GM23338 (cell line): Measurements from ENCODE around the gene HNRNPF. TPM values are rescaled to one million over a fixed set of nuclear protein-coding genes. Genes with fewer than 3 reads are reported as not detected.
A peak's percentile ranks its signal among the peaks of the same experiment; 100 is the strongest.

Source experiments
- ATAC-seq: fragments of 200-7000 bp; cut with Tn5 transposase; 3 replicates; pipeline ENCODE4 v1.9.1; 2020
- DNase-seq: peaks from one replicate; pipeline ENCODE4 v3.0.0-alpha.2; 2015; ENCODE audit warnings: low spot score
- H2AFZ ChIP-seq: fragments of 200-600 bp; sonication (generic); 2 replicates; pipeline ENCODE4 v1.8.0; 2016; ENCODE audit warnings: antibody characterized with exemption, mild to moderate bottlenecking, moderate library complexity
- H3F3A ChIP-seq: fragments of 200-600 bp; sonication (generic); replicated peaks from 2 replicates; pipeline ENCODE4 v1.8.0; 2017; ENCODE audit warnings: antibody characterized with exemption, mixed run types, low read depth
- H3K27ac ChIP-seq: fragments of 200-600 bp; sonication (generic); 2 replicates; pipeline ENCODE4 v1.6.1; 2016; ENCODE audit warnings: low read depth
- H3K27me3 ChIP-seq: fragments of 200-600 bp; sonication (generic); 2 replicates; pipeline ENCODE4 v1.8.0; 2016; ENCODE audit warnings: mild to moderate bottlenecking, mixed run types, moderate library complexity; ENCODE audit not compliant: insufficient read depth
- H3K36me3 ChIP-seq: fragments of 200-600 bp; sonication (generic); 2 replicates; pipeline ENCODE4 v1.8.0; 2016; ENCODE audit warnings: mild to moderate bottlenecking; ENCODE audit not compliant: insufficient read depth
- H3K4me1 ChIP-seq: fragments of 200-600 bp; sonication (generic); 2 replicates; pipeline ENCODE4 v1.8.0; 2016; ENCODE audit warnings: mild to moderate bottlenecking, moderate library complexity; ENCODE audit not compliant: insufficient read depth
- H3K4me2 ChIP-seq: fragments of 200-600 bp; sonication (generic); 2 replicates; pipeline ENCODE4 v1.7.1; 2017; ENCODE audit warnings: mixed run types
- H3K4me3 ChIP-seq: fragments of 200-600 bp; sonication (generic); 2 replicates; pipeline ENCODE4 v1.6.1; 2016; ENCODE audit warnings: mixed run types
- H3K79me2 ChIP-seq: fragments of 200-600 bp; sonication (generic); replicated peaks from 2 replicates; pipeline ENCODE4 v1.8.0; 2017; ENCODE audit warnings: mild to moderate bottlenecking; ENCODE audit not compliant: insufficient read depth
- H3K9me2 ChIP-seq: fragments of 200-600 bp; sonication (generic); 2 replicates; pipeline ENCODE4 v1.8.0; 2017; ENCODE audit not compliant: insufficient read depth
- H4K20me1 ChIP-seq: fragments of 200-600 bp; sonication (generic); replicated peaks from 2 replicates; pipeline ENCODE4 v1.8.0; 2017; ENCODE audit warnings: mild to moderate bottlenecking; ENCODE audit not compliant: insufficient read depth
- H3K27ac Mint-ChIP-seq: 2 replicates; pipeline ENCODE4 v1.8.0; 2020; ENCODE audit warnings: inconsistent platforms, mild to moderate bottlenecking, moderate library complexity, mixed read lengths
- H3K27me3 Mint-ChIP-seq: 3 replicates; pipeline ENCODE4 v1.8.0; 2022; ENCODE audit warnings: low read depth, mild to moderate bottlenecking, moderate library complexity, mixed read lengths, inconsistent platforms; ENCODE audit not compliant: insufficient read depth, poor library complexity
- H3K36me3 Mint-ChIP-seq: 3 replicates; pipeline ENCODE4 v1.8.0; 2021; ENCODE audit warnings: low read depth, mild to moderate bottlenecking, inconsistent platforms, moderate library complexity, mixed read lengths
- H3K4me1 Mint-ChIP-seq: 3 replicates; pipeline ENCODE4 v1.8.0; 2020; ENCODE audit warnings: mild to moderate bottlenecking, inconsistent platforms, mixed read lengths
- H3K4me3 Mint-ChIP-seq: 3 replicates; pipeline ENCODE4 v1.8.0; 2021; ENCODE audit warnings: moderate library complexity, mild to moderate bottlenecking, inconsistent platforms, mixed read lengths
- H3K9me3 Mint-ChIP-seq: 3 replicates; pipeline ENCODE4 v1.8.0; 2020; ENCODE audit warnings: moderate library complexity, mild to moderate bottlenecking, inconsistent platforms, mixed read lengths
- CREB1 ChIP-seq: fragments of 250-450 bp; sonication (Bioruptor Pico); IDR thresholded peaks from 2 replicates; pipeline ENCODE4 v1.5.0; 2020; ENCODE audit warnings: low read depth, mild to moderate bottlenecking, moderate library complexity
- EZH2 ChIP-seq: fragments of 200-600 bp; sonication (generic); IDR thresholded peaks from one replicate; pipeline ENCODE4 v1.8.0; 2017; ENCODE audit warnings: antibody characterized with exemption, mild to moderate bottlenecking, low read depth; ENCODE audit not compliant: unreplicated experiment
- EZH2phosphoT487 ChIP-seq: fragments of 200-600 bp; sonication (generic); IDR thresholded peaks from one replicate; pipeline ENCODE4 v1.8.1; 2018; ENCODE audit warnings: antibody characterized with exemption; ENCODE audit not compliant: unreplicated experiment
- JUNB ChIP-seq: IDR thresholded peaks from one replicate; pipeline ENCODE4 v1.6.1; 2016; ENCODE audit warnings: antibody characterized with exemption; ENCODE audit not compliant: unreplicated experiment
- NANOG ChIP-seq: IDR thresholded peaks from 2 replicates; pipeline ENCODE4 v1.6.1; 2016; ENCODE audit warnings: antibody characterized with exemption, borderline replicate concordance
- POLR2AphosphoS5 ChIP-seq: IDR thresholded peaks from 2 replicates; pipeline ENCODE4 v1.6.1; 2016; ENCODE audit warnings: antibody characterized with exemption, low read depth
- REST ChIP-seq: IDR thresholded peaks from one replicate; pipeline ENCODE4 v1.6.1; 2018; ENCODE audit warnings: antibody characterized with exemption; ENCODE audit not compliant: unreplicated experiment
- STAT1 ChIP-seq: IDR thresholded peaks from one replicate; pipeline ENCODE4 v1.6.1; 2016; ENCODE audit warnings: antibody characterized with exemption; ENCODE audit not compliant: unreplicated experiment
- ZNF114 ChIP-seq: fragments of 250-450 bp; sonication (Bioruptor Pico); IDR thresholded peaks from 2 replicates; pipeline ENCODE4 v1.5.0; 2020; ENCODE audit warnings: mild to moderate bottlenecking, moderate library complexity
- ZNF331 ChIP-seq: fragments of 250-450 bp; sonication (Bioruptor Pico); IDR thresholded peaks from 2 replicates; pipeline ENCODE4 v1.5.0; 2020; ENCODE audit warnings: low read depth, mild to moderate bottlenecking, moderate library complexity
- polyA plus RNA-seq: library from polyadenylated mRNA; unstranded; fragments of >200 nt; fragmentation: Nextera tagmentation; extraction: Ambion mirVana; gene quantifications from 2 replicates; pipeline ENCODE4 v1.2.1, GENCODE V29; 2016
- total RNA-seq: library from RNA; depleted of rRNA; stranded (reverse); fragments of >200 nt; shearing (Covaris generic); gene quantifications from 2 replicates; pipeline ENCODE4 v1.2.3, GENCODE V29; 2014
- TF ChIP-seq, protein P1 (sequence below), 2 experiments: fragments of 200-600 bp in 1 of 2; sonication (generic) in 1 of 2; conservative IDR thresholded peaks; 2 replicates each; pipeline versions ENCODE4 v1.5.1 to v1.6.1; 2016 to 2017; ENCODE audit warnings: antibody characterized with exemption in 2 of 2, low read depth in 2 of 2, mild to moderate bottlenecking in 2 of 2, moderate library complexity in 1 of 2
- TF ChIP-seq, protein P2 (sequence below): IDR thresholded peaks from 2 replicates; pipeline ENCODE4 v1.6.1; 2016; ENCODE audit warnings: antibody characterized with exemption

Gene HNRNPF
- total and polyA plus RNA-seq, 2 experiments from 2014 or later: 210 to 378 TPM

- Mint-ChIP-seq H3K27ac (no peak overlapping the region; the same call in 1 of the 2 replicates), H3K4me3 (peak overlapping the region; percentile 95), H3K36me3 (peaks cover 7% of the 10 kb centered on the region; the same call in 2 of the 3 replicates), H3K4me1 (peaks cover 2% of the 10 kb centered on the region; the same call in 1 of the 3 replicates), H3K27me3 (peaks cover 11% of the 10 kb centered on the region), H3K9me3 (no peaks in the 10 kb centered on the region; the same call in 1 of the 3 replicates)
- no peaks in the 10 kb centered on the region for H3K79me2 ChIP-seq
- ATAC-seq (peak; percentile 90), DNase-seq (no peak)
- H3K9me2 ChIP-seq: no peaks in the 10 kb centered on the region
- H3K4me2 ChIP-seq: peak overlapping the region; percentile 99
- peak overlapping the region; percentile 97 for H2AFZ ChIP-seq
- TF ChIP-seq, protein P1, sequence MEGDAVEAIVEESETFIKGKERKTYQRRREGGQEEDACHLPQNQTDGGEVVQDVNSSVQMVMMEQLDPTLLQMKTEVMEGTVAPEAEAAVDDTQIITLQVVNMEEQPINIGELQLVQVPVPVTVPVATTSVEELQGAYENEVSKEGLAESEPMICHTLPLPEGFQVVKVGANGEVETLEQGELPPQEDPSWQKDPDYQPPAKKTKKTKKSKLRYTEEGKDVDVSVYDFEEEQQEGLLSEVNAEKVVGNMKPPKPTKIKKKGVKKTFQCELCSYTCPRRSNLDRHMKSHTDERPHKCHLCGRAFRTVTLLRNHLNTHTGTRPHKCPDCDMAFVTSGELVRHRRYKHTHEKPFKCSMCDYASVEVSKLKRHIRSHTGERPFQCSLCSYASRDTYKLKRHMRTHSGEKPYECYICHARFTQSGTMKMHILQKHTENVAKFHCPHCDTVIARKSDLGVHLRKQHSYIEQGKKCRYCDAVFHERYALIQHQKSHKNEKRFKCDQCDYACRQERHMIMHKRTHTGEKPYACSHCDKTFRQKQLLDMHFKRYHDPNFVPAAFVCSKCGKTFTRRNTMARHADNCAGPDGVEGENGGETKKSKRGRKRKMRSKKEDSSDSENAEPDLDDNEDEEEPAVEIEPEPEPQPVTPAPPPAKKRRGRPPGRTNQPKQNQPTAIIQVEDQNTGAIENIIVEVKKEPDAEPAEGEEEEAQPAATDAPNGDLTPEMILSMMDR (conservative IDR thresholded peaks at IDR 0.05; ENCODE audit: low read depth in 2 of 2): no peak
- TF ChIP-seq ZNF114: no peak
- no peak for TF ChIP-seq STAT1
- TF ChIP-seq NANOG: no peak
- peaks cover 3% of the 10 kb centered on the region; the same call in 1 of the 2 replicates for H3K27me3 ChIP-seq
- 0 out of 2 replicates have a peak, but pooled peaks cover 4% of the 10 kb centered on the region for H3F3A ChIP-seq
- H3K4me3 ChIP-seq: peak overlapping the region; percentile 92
- no peaks in the 10 kb centered on the region for H3K36me3 ChIP-seq
- peak overlapping the region; percentile 95 for H3K27ac ChIP-seq
- no peaks in the 10 kb centered on the region for H4K20me1 ChIP-seq
- H3K4me1 ChIP-seq: peaks cover 3% of the 10 kb centered on the region; the same call in 1 of the 2 replicates
Measured at GRCh38 chr10:43437141-43437870, 28.3 kb upstream of the HNRNPF start.

DNA sequence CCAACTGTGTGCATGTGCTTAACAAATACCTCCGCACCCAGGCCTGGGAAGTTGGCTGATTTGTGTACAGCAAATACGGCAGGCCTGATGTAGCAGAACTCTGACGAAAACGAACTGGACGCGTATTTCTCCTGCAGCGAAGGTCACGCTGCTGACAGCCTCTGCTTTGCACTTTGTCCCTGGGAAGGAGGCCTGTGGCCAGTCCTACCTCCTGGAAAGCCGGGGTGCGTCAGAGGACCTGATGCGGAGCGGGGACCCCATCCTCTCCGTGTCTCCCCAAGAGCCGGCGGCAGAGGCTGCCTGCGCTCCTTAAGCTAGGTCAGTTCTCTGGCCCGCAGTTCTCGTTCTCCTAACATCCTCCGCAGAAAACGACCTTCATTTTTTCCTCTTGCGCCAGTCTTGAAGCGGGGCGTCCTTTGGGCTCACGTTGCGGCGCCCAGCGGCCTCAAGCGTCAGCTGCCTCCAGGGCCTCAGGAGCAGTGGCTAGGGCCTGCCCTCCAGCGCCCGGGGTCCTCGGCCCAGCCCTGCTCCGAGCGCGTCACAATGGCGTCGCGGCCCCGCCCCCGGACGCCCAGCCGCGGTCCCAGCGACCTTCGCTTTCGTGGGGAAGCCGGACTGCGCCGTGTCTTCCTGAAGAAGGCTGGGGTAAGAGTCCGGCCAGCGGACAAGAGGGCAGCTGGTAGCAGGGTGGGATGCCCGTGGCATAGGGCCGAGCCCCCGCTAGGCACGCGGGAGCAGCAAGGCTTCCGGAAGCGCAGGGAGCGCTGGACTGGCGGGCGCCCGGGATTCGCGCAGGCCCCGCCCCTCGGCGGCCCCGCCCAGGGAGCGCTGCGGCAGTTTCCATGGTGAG, 27.5 kb upstream of the HNRNPF start, which contains the start of gene ZNF487:
Gene ZNF487, plus strand, starts transcription at position 821 of the 850 bp plus-strand sequence. CDS start 38,703 bp downstream, outside the sequence.
- DNase-seq (peak; percentile 90), ATAC-seq (peak; percentile 97)
- Mint-ChIP-seq H3K4me1 (peaks cover 2% of the 10 kb centered on the region; the same call in 1 of the 3 replicates), H3K27me3 (peaks cover 11% of the 10 kb centered on the region), H3K4me3 (peak within 1 kb of the TSS; percentile 95), H3K27ac (peak within 1 kb of the TSS; percentile 96), H3K9me3 (no peaks in the 10 kb centered on the region; the same call in 1 of the 3 replicates), H3K36me3 (peaks cover 7% of the 10 kb centered on the region; the same call in 2 of the 3 replicates)
- H3K36me3 ChIP-seq: no peaks in the 10 kb centered on the region
- peak within 1 kb of the TSS; percentile 97 for H2AFZ ChIP-seq
- no peaks in the 10 kb centered on the region for H3K9me2 ChIP-seq
- H3F3A ChIP-seq: 0 out of 2 replicates have a peak, but pooled peaks cover 4% of the 10 kb centered on the region
- peak within 1 kb of the TSS; percentile 99 for H3K4me2 ChIP-seq
- H3K27me3 ChIP-seq: peaks cover 3% of the 10 kb centered on the region; the same call in 1 of the 2 replicates
- H3K27ac ChIP-seq: peak within 1 kb of the TSS; percentile 95
- peak within 1 kb of the TSS; percentile 92 for H3K4me3 ChIP-seq
- H4K20me1 ChIP-seq: no peaks in the 10 kb centered on the region
- H3K4me1 ChIP-seq: peaks cover 3% of the 10 kb centered on the region; the same call in 1 of the 2 replicates
- no peaks in the 10 kb centered on the region for H3K79me2 ChIP-seq
- TF ChIP-seq REST (no peak), JUNB (no peak), CREB1 (CRISPR knock-in tag) (peak; percentile 89), ZNF331 (CRISPR knock-in tag) (no peak), POLR2AphosphoS5 (peak; percentile 70), ZNF114 (no peak), EZH2 (no peak), EZH2phosphoT487 (no peak)
- TF ChIP-seq, protein P2, sequence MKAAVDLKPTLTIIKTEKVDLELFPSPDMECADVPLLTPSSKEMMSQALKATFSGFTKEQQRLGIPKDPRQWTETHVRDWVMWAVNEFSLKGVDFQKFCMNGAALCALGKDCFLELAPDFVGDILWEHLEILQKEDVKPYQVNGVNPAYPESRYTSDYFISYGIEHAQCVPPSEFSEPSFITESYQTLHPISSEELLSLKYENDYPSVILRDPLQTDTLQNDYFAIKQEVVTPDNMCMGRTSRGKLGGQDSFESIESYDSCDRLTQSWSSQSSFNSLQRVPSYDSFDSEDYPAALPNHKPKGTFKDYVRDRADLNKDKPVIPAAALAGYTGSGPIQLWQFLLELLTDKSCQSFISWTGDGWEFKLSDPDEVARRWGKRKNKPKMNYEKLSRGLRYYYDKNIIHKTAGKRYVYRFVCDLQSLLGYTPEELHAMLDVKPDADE: no peak
- TF ChIP-seq, protein P1 (conservative IDR thresholded peaks at IDR 0.05; ENCODE audit: low read depth in 2 of 2): peak in 1 of 2 experiments; percentile 35; a peak in 1 of 4 replicates
